Choroid plexus epithelial cell (primary cell): ENCODE data around the gene NEK9.
A peak's percentile ranks its signal among the peaks of the same experiment; 100 is the strongest.

Experiments
- DNase-seq: peaks from one replicate; pipeline ENCODE4 v3.0.0-alpha.2; 2010; ENCODE audit warnings: low read depth
- H3K4me3 ChIP-seq: 2 replicates; pipeline ENCODE4 v1.5.1; 2011; ENCODE audit warnings: low read depth, mild to moderate bottlenecking, control low read depth, low read length, moderate library complexity
- TF ChIP-seq, protein P1 (sequence below): conservative IDR thresholded peaks from 2 replicates; pipeline ENCODE4 v1.5.1; 2011; ENCODE audit warnings: low read depth, mild to moderate bottlenecking, control low read depth, inconsistent platforms, low read length, moderate library complexity

The NEK9 gene

DNA sequence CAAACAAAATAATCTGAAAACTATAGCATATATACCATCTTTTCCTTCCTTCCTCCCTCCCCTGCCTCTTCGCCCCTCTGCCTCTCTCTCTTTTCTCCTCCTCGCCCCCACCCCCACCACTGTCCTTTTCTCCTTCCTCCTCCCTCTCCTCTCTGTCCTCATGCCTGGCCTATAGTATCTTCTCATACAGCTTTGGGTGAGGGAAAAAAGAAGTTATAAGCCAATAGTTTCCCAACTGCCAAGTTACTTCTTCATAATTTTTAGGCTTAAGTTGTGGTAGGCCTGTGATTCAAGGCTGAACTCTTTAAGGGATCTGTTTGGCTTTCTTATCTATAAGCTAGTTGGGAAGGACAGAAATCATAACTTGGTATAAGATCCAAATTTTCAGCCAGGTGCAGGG lies 40.5 kb upstream of the NEK9 start:
- H3K4me3 ChIP-seq, result no peak overlapping the region
- DNase-seq, result no peak
- TF ChIP-seq, protein P1, sequence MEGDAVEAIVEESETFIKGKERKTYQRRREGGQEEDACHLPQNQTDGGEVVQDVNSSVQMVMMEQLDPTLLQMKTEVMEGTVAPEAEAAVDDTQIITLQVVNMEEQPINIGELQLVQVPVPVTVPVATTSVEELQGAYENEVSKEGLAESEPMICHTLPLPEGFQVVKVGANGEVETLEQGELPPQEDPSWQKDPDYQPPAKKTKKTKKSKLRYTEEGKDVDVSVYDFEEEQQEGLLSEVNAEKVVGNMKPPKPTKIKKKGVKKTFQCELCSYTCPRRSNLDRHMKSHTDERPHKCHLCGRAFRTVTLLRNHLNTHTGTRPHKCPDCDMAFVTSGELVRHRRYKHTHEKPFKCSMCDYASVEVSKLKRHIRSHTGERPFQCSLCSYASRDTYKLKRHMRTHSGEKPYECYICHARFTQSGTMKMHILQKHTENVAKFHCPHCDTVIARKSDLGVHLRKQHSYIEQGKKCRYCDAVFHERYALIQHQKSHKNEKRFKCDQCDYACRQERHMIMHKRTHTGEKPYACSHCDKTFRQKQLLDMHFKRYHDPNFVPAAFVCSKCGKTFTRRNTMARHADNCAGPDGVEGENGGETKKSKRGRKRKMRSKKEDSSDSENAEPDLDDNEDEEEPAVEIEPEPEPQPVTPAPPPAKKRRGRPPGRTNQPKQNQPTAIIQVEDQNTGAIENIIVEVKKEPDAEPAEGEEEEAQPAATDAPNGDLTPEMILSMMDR, result no peak

GRCh38 chr14:75165586-75166391 lies 38.9 kb upstream of the NEK9 start:
- TF ChIP-seq, protein P1, result no peak
- no peak for DNase-seq
- H3K4me3 ChIP-seq, result no peak overlapping the region

- no peak for DNase-seq
- TF ChIP-seq, protein P1, result no peak
- no peak overlapping the region for H3K4me3 ChIP-seq
These were observed 38.0 kb upstream of the NEK9 start for GRCh38 chr14:75164809-75165208.

DNA sequence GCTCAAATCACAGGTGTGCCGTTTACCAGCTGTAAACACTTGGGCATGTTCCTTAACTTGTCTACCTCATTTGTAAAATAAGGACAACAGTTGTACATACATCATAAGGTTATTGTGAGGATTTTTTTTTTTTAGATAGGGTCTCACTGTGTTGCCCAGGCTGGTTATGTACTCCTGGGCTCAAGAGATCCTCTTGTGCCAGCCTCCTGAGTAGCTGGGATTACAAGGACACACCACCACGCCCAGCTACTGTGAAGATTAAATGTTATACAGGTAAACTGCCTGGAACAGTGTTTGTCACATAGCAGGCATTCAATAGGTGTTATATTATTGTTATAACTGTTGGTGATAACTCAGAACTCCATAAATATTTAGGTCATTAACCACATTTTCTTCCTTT lies 36.8 kb upstream of the NEK9 start:
- TF ChIP-seq, protein P1, result no peak
- DNase-seq, result no peak
- H3K4me3 ChIP-seq, result no peak overlapping the region

DNA sequence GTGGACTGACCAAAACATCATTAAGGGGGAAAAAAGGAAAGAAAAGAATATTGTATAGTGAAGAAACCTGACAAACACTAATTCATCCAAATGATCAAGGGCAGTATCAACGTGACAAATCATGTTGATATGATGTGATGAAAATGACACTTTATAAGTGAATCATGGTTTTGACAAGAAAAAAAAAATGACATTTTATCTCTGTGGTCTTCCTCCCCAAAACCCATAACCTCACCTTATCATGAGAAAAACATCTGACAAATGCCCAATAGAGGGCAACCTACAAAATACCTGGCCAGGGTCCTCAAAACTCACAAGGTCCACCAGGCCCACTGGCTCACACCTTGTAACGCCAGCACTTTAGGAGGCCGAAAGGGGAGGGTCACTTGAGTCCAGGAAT lies 35.8 kb upstream of the NEK9 start:
- H3K4me3 ChIP-seq, result no peak overlapping the region
- TF ChIP-seq, protein P1, result peak; percentile 13
- no peak for DNase-seq

GRCh38 chr14:75158843-75159614 lies 32.2 kb upstream of the NEK9 start:
- no peak for DNase-seq
- TF ChIP-seq, protein P1, result no peak
- H3K4me3 ChIP-seq, result no peak overlapping the region
